ENCODE results near the gene MAN1A1. TPM values are rescaled to one million over a fixed set of nuclear protein-coding genes. Genes with fewer than 3 reads are reported as not detected.

MAN1A1 gene
- polyA plus RNA-seq, 1 experiment: 27.5 TPM

- Histone ChIP-seq H3K27ac (ENCODE audit: low read depth, low read length) (no peak overlapping the region), H3K9me3 (ENCODE audit: control insufficient read depth, insufficient read depth, low read length) (no peaks in the 10 kb centered on the region), H3K27me3 (ENCODE audit: control insufficient read depth, insufficient read depth, low read length) (no peaks in the 10 kb centered on the region), H3K4me3 (ENCODE audit: low read depth, low read length) (no peak overlapping the region)
- ChIA-PET POLR2A (no interaction called here), CTCF (interaction anchor here (1.1 kb wide), 1 partner anchor 9 kb away, joined by 4 read pairs; no protein-coding TSS in a partner anchor)
- TF ChIP-seq, protein P1, sequence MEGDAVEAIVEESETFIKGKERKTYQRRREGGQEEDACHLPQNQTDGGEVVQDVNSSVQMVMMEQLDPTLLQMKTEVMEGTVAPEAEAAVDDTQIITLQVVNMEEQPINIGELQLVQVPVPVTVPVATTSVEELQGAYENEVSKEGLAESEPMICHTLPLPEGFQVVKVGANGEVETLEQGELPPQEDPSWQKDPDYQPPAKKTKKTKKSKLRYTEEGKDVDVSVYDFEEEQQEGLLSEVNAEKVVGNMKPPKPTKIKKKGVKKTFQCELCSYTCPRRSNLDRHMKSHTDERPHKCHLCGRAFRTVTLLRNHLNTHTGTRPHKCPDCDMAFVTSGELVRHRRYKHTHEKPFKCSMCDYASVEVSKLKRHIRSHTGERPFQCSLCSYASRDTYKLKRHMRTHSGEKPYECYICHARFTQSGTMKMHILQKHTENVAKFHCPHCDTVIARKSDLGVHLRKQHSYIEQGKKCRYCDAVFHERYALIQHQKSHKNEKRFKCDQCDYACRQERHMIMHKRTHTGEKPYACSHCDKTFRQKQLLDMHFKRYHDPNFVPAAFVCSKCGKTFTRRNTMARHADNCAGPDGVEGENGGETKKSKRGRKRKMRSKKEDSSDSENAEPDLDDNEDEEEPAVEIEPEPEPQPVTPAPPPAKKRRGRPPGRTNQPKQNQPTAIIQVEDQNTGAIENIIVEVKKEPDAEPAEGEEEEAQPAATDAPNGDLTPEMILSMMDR (IDR thresholded peaks at IDR 0.05; ENCODE audit: low read depth, low read length): no peak
- no peak for DNase-seq (ENCODE audit: low read depth, low spot score)
Observed at GRCh38 chr6:119193707-119194106, 155.9 kb downstream of the MAN1A1 start.

DNA sequence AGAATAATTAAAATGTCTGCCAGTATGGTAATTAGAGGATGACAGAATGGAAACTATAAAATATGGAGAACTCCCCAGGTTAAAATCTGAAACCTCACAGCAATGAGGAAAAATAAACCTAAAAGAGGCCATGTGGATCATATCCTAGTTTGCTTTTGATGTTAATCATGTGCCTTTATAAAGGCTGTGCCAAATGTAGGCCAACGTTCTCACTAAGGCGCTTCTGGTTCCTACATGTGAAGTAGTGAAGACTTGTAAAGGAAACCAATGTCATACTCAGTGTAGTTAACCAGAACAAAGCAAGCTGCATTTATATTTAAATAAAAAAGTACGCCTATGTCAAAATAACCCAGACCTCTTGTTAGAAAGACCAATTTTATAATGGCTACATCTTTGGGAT, 157.4 kb downstream of the MAN1A1 start:
- Histone ChIP-seq H3K27me3 (ENCODE audit: control insufficient read depth, insufficient read depth, low read length) (no peaks in the 10 kb centered on the region), H3K4me3 (ENCODE audit: low read depth, low read length) (no peak overlapping the region), H3K27ac (ENCODE audit: low read depth, low read length) (no peak overlapping the region), H3K9me3 (ENCODE audit: control insufficient read depth, insufficient read depth, low read length) (no peaks in the 10 kb centered on the region)
- no peak for DNase-seq (ENCODE audit: low read depth, low spot score)
- ChIA-PET POLR2A (no interaction called here), CTCF (no interaction called here)
- TF ChIP-seq, protein P1 (IDR thresholded peaks at IDR 0.05; ENCODE audit: low read depth, low read length): no peak

- ChIA-PET POLR2A (no interaction called here), CTCF (no interaction called here)
- Histone ChIP-seq H3K27me3 (ENCODE audit: control insufficient read depth, insufficient read depth, low read length) (no peaks in the 10 kb centered on the region), H3K4me3 (ENCODE audit: low read depth, low read length) (no peak overlapping the region), H3K9me3 (ENCODE audit: control insufficient read depth, insufficient read depth, low read length) (no peaks in the 10 kb centered on the region), H3K27ac (ENCODE audit: low read depth, low read length) (no peak overlapping the region)
- DNase-seq (ENCODE audit: low read depth, low spot score): no peak
- TF ChIP-seq, protein P1 (IDR thresholded peaks at IDR 0.05; ENCODE audit: low read depth, low read length): no peak
Observed at GRCh38 chr6:119190176-119190575, 159.4 kb downstream of the MAN1A1 start.

- CTCF ChIA-PET: no interaction called here
- DNase-seq (ENCODE audit: low read depth, low spot score): no peak
- POLR2A ChIA-PET: no interaction called here
- Histone ChIP-seq H3K27ac (ENCODE audit: low read depth, low read length) (no peak overlapping the region), H3K9me3 (ENCODE audit: control insufficient read depth, insufficient read depth, low read length) (no peaks in the 10 kb centered on the region), H3K4me3 (ENCODE audit: low read depth, low read length) (no peak overlapping the region), H3K27me3 (ENCODE audit: control insufficient read depth, insufficient read depth, low read length) (no peaks in the 10 kb centered on the region)
- TF ChIP-seq, protein P1 (IDR thresholded peaks at IDR 0.05; ENCODE audit: low read depth, low read length): no peak
Observed at GRCh38 chr6:119189498-119189897, 160.1 kb downstream of the MAN1A1 start.

GRCh38 chr6:119187596-119187995, 162.0 kb downstream of the MAN1A1 start:
- Histone ChIP-seq H3K27ac (ENCODE audit: low read depth, low read length) (no peak overlapping the region), H3K9me3 (ENCODE audit: control insufficient read depth, insufficient read depth, low read length) (no peaks in the 10 kb centered on the region), H3K4me3 (ENCODE audit: low read depth, low read length) (no peak overlapping the region), H3K27me3 (ENCODE audit: control insufficient read depth, insufficient read depth, low read length) (no peaks in the 10 kb centered on the region)
- no peak for DNase-seq (ENCODE audit: low read depth, low spot score)
- ChIA-PET CTCF (interaction anchor here (0.9 kb wide), 1 partner anchor 9 kb away, joined by 3 read pairs; no protein-coding TSS in a partner anchor), POLR2A (no interaction called here)
- TF ChIP-seq, protein P1 (IDR thresholded peaks at IDR 0.05; ENCODE audit: low read depth, low read length): no peak
